Measurements from ENCODE around the gene STIM2.

Gene STIM2

DNA sequence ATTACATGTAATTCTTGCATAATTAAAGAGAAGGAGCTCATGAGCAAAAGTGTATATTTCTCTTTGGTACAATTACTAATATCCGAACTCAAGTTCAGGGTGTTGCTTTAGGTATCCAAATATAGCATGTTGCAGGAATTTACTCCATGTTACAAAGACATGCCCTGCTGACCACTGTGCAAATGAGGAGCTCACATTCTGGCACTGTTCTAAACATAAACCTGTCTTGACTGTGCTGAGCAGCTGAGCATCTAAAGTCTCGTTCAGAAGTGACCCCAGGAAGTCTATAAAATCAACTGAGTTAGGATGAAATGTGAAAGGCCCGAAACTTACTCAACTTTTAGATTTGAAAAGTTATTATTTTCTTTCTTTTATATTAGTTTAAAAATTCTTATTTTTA is 124.3 kb downstream of the STIM2 start:
- DNase-seq (ENCODE audit: low spot score) = no peak
- TF ChIP-seq, protein P1, sequence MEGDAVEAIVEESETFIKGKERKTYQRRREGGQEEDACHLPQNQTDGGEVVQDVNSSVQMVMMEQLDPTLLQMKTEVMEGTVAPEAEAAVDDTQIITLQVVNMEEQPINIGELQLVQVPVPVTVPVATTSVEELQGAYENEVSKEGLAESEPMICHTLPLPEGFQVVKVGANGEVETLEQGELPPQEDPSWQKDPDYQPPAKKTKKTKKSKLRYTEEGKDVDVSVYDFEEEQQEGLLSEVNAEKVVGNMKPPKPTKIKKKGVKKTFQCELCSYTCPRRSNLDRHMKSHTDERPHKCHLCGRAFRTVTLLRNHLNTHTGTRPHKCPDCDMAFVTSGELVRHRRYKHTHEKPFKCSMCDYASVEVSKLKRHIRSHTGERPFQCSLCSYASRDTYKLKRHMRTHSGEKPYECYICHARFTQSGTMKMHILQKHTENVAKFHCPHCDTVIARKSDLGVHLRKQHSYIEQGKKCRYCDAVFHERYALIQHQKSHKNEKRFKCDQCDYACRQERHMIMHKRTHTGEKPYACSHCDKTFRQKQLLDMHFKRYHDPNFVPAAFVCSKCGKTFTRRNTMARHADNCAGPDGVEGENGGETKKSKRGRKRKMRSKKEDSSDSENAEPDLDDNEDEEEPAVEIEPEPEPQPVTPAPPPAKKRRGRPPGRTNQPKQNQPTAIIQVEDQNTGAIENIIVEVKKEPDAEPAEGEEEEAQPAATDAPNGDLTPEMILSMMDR (IDR thresholded peaks at IDR 0.05) = no peak
- no peak overlapping the region for H3K4me3 ChIP-seq

DNA sequence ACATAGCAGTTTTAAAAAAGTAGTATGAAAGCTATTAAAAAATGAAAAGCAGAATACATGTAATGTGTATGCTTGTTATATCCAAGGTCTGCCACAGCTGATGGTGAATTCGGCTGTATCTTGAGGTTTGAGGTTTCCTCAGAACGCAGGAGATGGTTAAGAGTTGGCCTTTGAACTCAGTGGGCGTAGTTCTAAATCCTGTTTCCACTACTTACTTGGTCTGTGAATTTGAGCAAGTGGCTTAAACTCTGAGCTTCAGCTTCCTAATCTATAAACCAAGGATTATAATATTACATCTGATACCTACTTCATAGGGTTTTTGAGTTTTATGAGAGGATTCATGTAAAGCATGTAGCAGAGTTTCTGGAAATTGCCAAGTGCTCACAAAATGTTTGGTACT is 125.2 kb downstream of the STIM2 start:
- TF ChIP-seq, protein P1 (IDR thresholded peaks at IDR 0.05) = no peak
- Histone ChIP-seq H3K27ac (no peak overlapping the region), H3K4me3 (no peak overlapping the region)
- no peak for DNase-seq (ENCODE audit: low spot score)

More for the DNA sequence above, 124.3 kb downstream of the STIM2 start:
- no peak overlapping the region for H3K27ac ChIP-seq

DNA sequence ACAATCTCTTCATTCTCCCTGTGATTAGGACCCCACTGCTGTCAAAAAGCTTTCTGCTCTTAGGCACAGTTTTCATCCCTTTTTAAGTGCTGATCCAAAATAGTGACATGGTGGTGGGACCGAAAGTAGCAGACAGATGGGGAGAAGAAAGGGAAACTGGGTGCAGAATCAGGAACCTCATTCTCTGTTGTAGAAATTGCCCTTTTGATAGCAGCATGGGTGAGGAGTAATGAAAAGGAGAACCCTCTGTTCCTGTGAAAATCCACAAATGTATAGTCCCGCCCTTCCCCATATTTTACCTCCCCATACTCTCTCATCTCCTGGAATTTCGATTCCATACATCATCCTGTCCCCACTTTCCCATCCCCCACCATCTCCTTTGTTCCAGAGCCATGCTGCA is 126.5 kb downstream of the STIM2 start:
- Histone ChIP-seq H3K27ac (no peak overlapping the region), H3K4me3 (no peak overlapping the region)
- no peak for DNase-seq (ENCODE audit: low spot score)
- TF ChIP-seq, protein P1 (IDR thresholded peaks at IDR 0.05) = no peak

DNA sequence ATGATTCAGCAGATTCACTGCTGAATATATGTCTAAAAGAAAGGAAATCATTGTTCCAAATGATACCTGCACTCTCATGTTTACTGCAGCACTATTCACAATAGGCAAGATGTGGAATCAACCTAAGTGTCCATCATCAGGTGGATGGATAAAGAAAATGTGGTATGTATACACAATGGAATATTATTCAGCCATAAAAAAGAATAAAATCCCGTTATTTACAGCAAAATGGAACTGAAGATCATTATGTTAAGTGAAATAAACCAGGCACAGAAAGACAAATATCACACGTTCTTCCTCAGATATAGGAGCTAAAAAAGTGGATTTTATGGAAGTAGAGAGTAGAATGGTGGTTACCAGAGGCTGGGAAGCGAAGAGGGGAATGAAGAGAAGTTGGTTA is 130.4 kb downstream of the STIM2 start:
- no peak for DNase-seq (ENCODE audit: low spot score)
- H3K27ac ChIP-seq = no peak overlapping the region
- TF ChIP-seq, protein P1 (IDR thresholded peaks at IDR 0.05) = no peak

DNA sequence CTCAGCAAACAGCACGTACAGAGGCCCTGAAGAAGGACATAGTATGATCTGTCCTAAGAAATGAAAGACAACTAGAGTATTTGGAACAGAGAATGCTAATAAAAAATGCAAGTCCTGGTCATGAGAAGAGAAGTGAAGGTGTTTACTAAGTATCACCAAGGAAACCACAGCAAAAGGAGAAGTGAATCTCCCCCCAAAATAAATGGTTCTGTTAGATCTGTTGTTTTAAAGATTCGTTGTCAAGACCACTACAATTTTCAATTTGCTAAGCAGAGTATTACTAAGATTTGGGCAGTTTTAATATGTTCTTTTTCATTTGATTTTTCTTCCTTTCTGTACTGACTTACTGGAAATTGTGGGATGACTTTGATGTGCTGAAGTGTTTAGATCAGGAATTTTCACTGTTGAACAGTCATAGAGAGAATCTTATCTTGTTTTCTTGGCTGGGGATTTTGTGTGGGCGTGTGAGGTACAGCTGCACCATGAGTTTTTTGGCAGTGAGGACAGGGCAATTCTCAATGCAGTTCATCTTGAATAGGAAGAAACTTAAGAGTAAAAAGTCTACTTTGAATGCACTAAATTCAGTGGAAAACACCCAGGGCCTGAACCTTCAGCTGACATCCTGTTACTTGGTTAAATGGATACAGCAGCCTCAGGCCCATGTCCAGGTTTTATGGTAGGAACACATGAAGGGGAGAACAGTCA is 132.2 kb downstream of the STIM2 start:
- Histone ChIP-seq H3K4me3 (no peak overlapping the region), H3K27ac (no peak overlapping the region)
- no peak for DNase-seq (ENCODE audit: low spot score)
- TF ChIP-seq, protein P1 (IDR thresholded peaks at IDR 0.05) = no peak

More for the DNA sequence above, 130.4 kb downstream of the STIM2 start:
- no peak overlapping the region for H3K4me3 ChIP-seq

DNA sequence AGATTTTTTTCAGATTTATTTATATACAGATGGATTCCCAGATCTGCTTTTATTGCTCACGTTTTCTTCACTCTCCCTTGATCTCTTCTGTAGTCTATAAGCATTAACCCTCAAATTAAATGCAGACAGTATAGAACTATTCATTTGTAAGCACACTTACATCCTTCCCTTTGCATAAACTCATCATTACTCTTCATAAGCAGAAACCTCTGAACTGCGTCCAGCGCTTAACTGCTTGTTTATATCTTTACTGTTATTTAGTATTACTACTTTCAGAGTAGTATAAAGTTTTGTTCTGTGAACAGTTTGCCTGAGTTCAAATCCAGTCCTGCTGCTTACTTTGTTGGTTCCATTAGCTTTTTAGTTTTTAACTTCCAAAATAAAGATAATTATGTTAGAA is 132.9 kb downstream of the STIM2 start:
- Histone ChIP-seq H3K4me3 (no peak overlapping the region), H3K27ac (no peak overlapping the region)
- no peak for DNase-seq (ENCODE audit: low spot score)
- TF ChIP-seq, protein P1 (IDR thresholded peaks at IDR 0.05) = no peak

DNA sequence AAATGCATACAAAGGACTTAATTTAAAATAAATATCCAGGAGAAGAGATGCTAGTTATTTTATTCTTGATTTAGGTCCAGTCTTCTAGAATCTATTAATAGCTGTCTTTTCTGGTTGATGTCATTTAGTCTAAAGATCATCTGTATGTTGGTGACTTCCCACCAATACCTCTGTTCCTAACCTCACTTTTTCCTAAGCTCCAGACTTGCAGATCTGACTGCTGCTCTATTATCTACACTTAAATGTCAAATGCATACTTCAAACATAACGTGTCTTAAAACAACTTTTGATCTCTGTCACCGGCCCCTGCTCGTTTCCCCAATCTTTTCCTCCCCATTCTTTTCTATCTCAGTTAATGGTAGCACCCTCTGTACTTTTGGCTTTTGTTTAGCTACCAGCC is 133.3 kb downstream of the STIM2 start:
- Histone ChIP-seq H3K4me3 (no peak overlapping the region), H3K27ac (no peak overlapping the region)
- TF ChIP-seq, protein P1 (IDR thresholded peaks at IDR 0.05) = no peak
- no peak for DNase-seq (ENCODE audit: low spot score)

Data from coronary artery (tissue), 2 donors.